Hematopoietic multipotent progenitor cell treated with erythropoietin and hydrocortisone succinate and interleukin-3 and kit ligand, for 15 days (in vitro differentiated cells): Measurements from ENCODE around the gene STK32C.
"Not testable (repeated sequence)": the region's sequence is repeated elsewhere in the genome, so short reads cannot be mapped to it uniquely, and the experiment has no call there.

Source experiments
- DNase-seq: peaks from one replicate; pipeline ENCODE4 v3.0.0-alpha.2; 2015; ENCODE audit warnings: low spot score

The STK32C gene

GRCh38 chr10:132281915-132282666 lies 25.7 kb downstream of the STK32C start:
- no peak for DNase-seq

DNA sequence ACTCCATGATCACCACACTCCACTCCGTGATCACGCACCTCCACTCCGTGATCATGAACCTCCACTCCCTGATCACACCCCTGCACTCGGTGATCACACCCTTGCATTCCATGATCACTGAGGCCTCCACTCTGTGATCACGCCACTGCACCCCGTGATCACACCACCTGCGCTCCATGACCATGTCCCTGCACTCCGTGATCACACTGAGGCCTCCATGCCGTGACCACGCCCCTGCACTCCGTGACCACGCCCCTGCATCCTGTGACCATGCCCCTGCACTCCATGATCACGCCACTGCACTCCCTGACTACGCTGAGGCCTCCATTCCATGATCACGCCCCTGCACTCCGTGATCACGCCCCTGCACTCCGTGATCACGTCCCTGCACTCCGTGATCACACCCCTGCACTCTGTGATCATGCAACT lies 27.1 kb downstream of the STK32C start:
- DNase-seq: no peak

- DNase-seq: no peak
Measured at GRCh38 chr10:132279873-132280645, 27.7 kb downstream of the STK32C start.

DNA sequence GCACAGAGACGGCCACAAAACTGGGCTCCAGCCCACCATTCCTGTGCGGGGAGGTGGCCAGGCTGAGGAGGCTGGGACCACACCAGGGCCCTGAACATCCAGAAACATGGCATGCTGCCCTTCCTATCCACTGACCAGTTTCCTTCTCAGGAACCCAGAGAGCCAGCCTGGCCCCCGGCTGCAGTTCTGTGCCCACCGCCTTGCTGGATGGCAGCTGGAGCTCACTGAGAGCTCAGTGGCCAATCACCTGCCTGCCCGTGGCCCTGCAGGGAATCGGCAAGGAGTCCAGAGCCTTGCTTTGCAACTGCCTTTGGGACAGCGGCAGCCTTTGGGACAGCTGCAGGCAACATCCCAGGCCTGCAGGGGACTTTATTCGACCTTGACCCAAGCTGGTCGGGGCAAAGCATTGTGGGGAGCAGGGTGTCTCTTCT lies 30.4 kb downstream of the STK32C start:
- DNase-seq: no peak

GRCh38 chr10:132276706-132277105 lies 31.0 kb downstream of the STK32C start:
- no peak for DNase-seq

DNA sequence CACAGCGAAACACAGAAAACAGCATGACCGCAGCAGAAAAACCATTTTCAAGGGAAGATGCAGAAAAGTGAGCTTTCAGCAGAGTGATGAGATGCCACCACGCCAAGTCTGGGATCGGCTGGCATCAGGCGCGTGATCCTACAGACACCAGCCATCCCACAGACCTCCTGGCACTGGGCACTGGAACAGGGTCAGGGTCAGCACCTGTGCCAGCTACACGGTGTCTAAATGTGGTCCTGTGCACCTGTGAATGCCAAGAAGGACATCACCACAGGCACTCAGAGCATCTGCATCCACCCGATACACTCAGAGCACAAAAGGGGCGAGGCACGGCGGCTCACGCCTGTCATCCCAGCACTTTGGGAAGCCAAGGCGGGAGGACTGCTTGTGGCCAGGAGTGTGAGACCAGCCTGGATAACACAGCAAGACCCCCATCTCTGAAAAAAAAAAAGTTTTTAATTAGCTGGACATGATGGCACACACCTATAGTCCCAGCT lies 31.5 kb downstream of the STK32C start:
- DNase-seq: no peak

GRCh38 chr10:132275426-132276178 lies 32.1 kb downstream of the STK32C start:
- DNase-seq: no peak

- no peak for DNase-seq
Measured at GRCh38 chr10:132274986-132275385, 32.8 kb downstream of the STK32C start.

DNA sequence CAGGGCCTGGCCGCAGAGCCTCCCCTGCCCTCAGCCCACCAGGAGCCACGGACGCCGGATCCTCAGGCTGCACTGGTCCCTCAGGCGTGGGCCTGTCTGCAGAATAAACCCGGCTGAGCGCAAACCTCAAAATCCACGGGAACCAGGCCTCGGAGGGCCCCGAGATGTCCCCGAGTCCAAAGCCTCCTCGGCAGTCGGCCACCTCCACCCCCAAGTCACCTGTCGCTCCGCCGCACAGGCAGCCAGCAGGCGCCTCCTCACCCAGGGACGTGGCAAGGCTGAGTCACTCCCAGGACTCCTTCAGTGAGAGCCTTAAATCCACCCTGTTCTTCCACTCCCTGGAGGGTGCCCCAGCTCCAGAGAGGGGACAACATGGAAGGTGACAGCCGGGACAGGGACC lies 33.2 kb downstream of the STK32C start:
- DNase-seq: no peak

GRCh38 chr10:132273966-132274365 lies 33.8 kb downstream of the STK32C start:
- no peak for DNase-seq

DNA sequence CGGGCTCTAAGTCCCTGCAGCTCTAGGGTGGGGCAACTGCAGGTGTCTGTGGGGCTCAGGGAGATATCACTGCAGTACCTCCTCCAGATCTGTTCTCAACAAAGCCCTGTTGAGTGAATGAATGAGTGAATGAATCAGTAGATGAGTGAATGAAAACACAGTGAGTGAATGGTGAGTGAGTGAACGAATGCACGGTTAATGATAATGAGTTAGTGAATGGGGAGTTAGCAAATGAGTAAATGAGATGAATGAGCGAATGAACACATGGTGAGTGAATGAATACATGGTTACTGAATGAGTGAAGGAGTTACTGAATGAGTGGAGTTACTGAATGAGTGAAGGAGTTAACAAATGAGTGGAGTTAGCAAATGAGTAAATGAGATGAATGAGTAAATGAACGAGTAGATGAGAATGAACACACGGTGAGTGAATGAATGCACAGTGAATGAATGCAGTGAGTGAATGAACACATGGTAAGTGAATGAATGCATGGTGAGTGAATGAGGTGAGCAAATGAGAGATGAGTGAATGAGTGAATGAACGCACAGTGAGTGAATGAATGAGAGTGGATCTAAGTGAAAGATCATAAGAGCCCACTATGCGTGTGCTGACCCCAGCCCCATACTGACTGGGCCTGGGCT lies 34.3 kb downstream of the STK32C start:
- no peak for DNase-seq

GRCh38 chr10:132272231-132272971 lies 35.3 kb downstream of the STK32C start:
- no peak for DNase-seq

DNA sequence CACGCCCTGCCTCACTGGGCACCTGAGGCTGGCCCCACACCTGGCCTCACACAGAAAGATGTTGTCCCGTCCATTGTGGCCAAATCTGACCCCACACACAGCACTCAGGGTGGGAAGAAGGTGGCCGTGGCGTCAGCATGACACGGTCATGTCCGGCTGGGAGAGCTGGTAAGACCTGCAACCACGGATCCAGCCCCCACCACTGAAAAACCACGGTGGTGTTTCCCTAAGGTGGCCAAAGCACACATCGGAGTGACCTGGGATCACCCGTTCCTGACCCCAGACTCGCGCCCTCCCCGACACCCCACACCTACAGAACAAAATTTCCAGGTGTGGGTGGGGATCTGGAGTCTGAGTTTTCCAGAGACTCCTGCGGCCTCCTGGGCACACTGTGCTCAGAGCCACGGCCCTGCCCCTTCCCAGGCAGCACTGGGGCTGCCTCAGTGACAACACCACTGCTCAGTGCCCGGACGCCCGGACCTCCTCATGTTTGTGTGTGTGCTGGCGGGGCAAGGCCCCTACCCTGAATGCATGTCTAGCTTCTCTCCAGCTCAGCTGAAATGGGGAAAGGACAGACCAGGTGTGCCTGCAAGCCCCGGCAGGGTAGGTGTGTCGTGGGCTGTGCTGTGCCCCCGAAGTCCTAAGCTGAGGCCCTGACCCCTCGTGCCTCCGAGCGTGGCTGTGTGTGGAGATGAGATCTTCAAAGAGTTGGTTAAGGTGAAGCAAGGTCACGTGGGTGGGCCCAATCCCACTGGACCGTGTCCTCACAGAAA lies 36.1 kb downstream of the STK32C start:
- DNase-seq: no peak

DNA sequence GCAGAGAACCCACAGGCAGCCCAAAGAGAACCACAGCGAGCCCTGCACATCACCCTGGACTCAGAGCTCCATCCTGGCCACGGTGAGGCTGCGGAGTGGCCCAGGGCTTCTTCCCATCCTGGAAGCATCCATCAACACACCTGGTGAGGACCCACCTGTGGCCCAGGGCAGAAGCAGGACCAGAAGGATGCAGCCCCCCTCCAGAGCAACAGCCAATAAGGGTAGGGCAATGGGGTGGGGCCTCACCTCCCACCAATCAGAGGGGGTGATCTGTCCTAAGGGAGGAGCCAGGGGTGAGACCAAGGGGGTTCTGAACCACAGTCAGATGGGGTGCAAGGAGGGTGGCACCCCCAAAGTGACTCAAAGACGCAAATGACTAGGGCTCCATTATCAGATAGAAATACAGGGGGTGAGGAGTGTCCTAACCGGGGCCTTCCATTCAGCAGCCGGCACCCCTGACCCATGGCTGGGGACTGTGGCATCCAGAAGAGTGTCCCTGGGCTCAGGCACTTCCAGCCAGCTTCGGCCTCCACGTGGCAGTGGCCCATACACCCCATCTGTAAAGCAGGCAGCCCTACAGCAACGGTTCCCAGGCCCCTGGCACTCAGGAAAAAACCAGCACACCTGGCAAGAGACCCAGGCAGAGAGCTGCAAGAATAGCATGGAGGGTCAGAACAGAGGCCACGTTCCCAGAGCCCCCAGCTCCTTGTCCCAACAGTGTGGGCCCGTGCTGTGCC lies 36.9 kb downstream of the STK32C start:
- DNase-seq: no peak

DNA sequence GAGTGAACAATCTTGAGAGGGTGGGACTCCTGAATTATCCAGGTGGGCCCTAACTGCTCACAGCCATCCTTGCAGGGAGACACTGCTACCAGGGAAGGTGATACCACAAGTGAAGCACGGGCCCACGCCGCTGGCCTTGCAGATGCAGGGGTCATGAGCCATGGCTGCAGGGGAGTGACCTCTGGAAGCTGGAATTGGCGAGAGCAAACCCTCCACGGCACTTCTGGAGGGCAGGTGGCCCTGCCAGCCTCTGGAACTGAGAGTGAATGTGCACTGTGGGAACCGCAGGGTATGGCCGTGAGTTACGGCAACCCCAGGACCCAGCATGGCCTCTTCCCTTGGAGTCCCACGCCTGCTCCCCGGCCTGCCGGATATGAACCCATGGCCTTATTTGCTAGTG lies 37.5 kb downstream of the STK32C start:
- DNase-seq: no peak

GRCh38 chr10:132269266-132270230 lies 38.2 kb downstream of the STK32C start:
- no peak for DNase-seq

DNA sequence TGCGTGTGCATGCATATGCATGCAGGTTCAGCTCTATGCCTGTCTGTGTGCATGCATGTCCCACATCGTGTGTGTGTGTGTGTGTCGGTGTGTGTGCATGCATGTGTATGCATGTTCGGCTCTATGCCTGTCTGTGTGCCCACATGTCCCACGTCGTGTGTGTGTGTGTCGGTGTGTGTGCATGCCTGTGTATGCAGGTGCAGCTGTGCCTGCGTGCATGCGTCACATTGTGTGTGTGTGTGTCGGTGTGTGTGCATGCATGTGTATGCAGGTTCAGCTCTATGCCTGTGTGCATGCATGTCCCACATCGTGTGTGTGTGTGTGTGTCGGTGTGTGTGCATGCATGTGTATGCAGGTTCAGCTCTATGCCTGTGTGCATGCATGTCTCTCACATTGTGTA lies 39.8 kb downstream of the STK32C start:
- not testable (repeated sequence) for DNase-seq

- DNase-seq: no peak
Measured at GRCh38 chr10:132266594-132267161, 41.1 kb downstream of the STK32C start.
